Smooth muscle cell (in vitro differentiated cells): Measurements from ENCODE around the gene ANAPC7. TPM values are rescaled to one million over a fixed set of nuclear protein-coding genes. Genes with fewer than 3 reads are reported as not detected.
"Not testable (repeated sequence)": the region's sequence is repeated elsewhere in the genome, so short reads cannot be mapped to it uniquely, and the experiment has no call there.

Experiments used
- DNase-seq: peaks from one replicate; lab custom pipeline; 2025; ENCODE audit not compliant: unreplicated experiment; lab: John Stamatoyannopoulos, UW
- H2AFZ ChIP-seq: fragments of 200-600 bp; sonication (generic); 2 replicates; pipeline ENCODE4 v1.6.0; 2016; ENCODE audit warnings: antibody characterized with exemption, low read depth, mild to moderate bottlenecking
- H3F3A ChIP-seq: fragments of 200-600 bp; sonication (generic); 2 replicates; pipeline ENCODE4 v1.6.0; 2017; ENCODE audit warnings: antibody characterized with exemption, low read depth
- H3K27ac ChIP-seq: fragments of 200-600 bp; sonication (generic); 2 replicates; pipeline ENCODE4 v1.5.1; 2016; ENCODE audit warnings: low read depth, mild to moderate bottlenecking
- H3K27me3 ChIP-seq: fragments of 200-600 bp; sonication (generic); 2 replicates; pipeline ENCODE4 v1.6.1; 2016; ENCODE audit warnings: low read depth, mild to moderate bottlenecking
- H3K36me3 ChIP-seq: fragments of 200-600 bp; sonication (generic); 2 replicates; pipeline ENCODE4 v1.5.1; 2016; ENCODE audit warnings: low read depth
- H3K4me1 ChIP-seq: fragments of 200-600 bp; sonication (generic); 2 replicates; pipeline ENCODE4 v1.5.1; 2016; ENCODE audit warnings: low read depth
- H3K4me2 ChIP-seq: fragments of 200-600 bp; sonication (generic); 2 replicates; pipeline ENCODE4 v1.6.0; 2016; ENCODE audit warnings: mild to moderate bottlenecking
- H3K4me3 ChIP-seq: fragments of 200-600 bp; sonication (generic); 2 replicates; pipeline ENCODE4 v1.5.1; 2016; ENCODE audit warnings: mild to moderate bottlenecking
- H3K79me2 ChIP-seq: fragments of 200-600 bp; sonication (generic); 2 replicates; pipeline ENCODE4 v1.6.0; 2016; ENCODE audit warnings: low read depth, mild to moderate bottlenecking
- H3K9ac ChIP-seq: fragments of 200-600 bp; sonication (generic); 2 replicates; pipeline ENCODE4 v1.6.0; 2016; ENCODE audit warnings: low read depth
- H3K9me3 ChIP-seq: fragments of 200-600 bp; sonication (generic); replicated peaks from 2 replicates; pipeline ENCODE4 v1.5.1; 2016; ENCODE audit warnings: low read depth
- H4K20me1 ChIP-seq: fragments of 200-600 bp; sonication (generic); 2 replicates; pipeline ENCODE4 v1.6.0; 2016; ENCODE audit warnings: low read depth
- WGBS: methylation state at CpG from one replicate; pipeline ENCODE4 v1.1.7; 2016; ENCODE audit warnings: low lambda C conversion rate; 5-methylcytosine and 5-hydroxymethylcytosine counted together
- polyA plus RNA-seq: library from polyadenylated mRNA; unstranded; fragments of >200 nt; fragmentation: Nextera tagmentation; extraction: Ambion mirVana; gene quantifications from 2 replicates; pipeline ENCODE4 v1.2.1, GENCODE V29; 2016
- total RNA-seq: library from RNA; depleted of rRNA; stranded (reverse); fragments of >200 nt; gene quantifications from 2 replicates; pipeline ENCODE4 v1.2.3, GENCODE V29; 2014
- TF ChIP-seq, protein P1 (sequence below): fragments of 200-600 bp; sonication (generic); IDR thresholded peaks from 2 replicates; pipeline ENCODE4 v1.5.1; 2017; ENCODE audit warnings: borderline replicate concordance, mild to moderate bottlenecking, antibody characterized with exemption; ENCODE audit not compliant: insufficient read depth, poor library complexity, severe bottlenecking

The ANAPC7 gene
- total and polyA plus RNA-seq, 2 experiments from 2014 or later: 22.1 to 36.8 TPM

GRCh38 chr12:110340706-110341105, 62.8 kb downstream of the ANAPC7 start:
- no peak for DNase-seq
- WGBS: 96% methylated on average over 18 of the region's 18 CpGs
- TF ChIP-seq, protein P1, sequence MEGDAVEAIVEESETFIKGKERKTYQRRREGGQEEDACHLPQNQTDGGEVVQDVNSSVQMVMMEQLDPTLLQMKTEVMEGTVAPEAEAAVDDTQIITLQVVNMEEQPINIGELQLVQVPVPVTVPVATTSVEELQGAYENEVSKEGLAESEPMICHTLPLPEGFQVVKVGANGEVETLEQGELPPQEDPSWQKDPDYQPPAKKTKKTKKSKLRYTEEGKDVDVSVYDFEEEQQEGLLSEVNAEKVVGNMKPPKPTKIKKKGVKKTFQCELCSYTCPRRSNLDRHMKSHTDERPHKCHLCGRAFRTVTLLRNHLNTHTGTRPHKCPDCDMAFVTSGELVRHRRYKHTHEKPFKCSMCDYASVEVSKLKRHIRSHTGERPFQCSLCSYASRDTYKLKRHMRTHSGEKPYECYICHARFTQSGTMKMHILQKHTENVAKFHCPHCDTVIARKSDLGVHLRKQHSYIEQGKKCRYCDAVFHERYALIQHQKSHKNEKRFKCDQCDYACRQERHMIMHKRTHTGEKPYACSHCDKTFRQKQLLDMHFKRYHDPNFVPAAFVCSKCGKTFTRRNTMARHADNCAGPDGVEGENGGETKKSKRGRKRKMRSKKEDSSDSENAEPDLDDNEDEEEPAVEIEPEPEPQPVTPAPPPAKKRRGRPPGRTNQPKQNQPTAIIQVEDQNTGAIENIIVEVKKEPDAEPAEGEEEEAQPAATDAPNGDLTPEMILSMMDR: no peak
- Histone ChIP-seq H3K9ac (no peak overlapping the region), H3K9me3 (no peaks in the 10 kb centered on the region), H3K36me3 (peaks cover 55% of the 10 kb centered on the region), H3K4me2 (no peak overlapping the region), H3K4me3 (no peak overlapping the region), H3K4me1 (no peaks in the 10 kb centered on the region), H3F3A (peaks cover 4% of the 10 kb centered on the region), H3K79me2 (no peaks in the 10 kb centered on the region), H3K27me3 (no peaks in the 10 kb centered on the region), H2AFZ (no peak overlapping the region), H4K20me1 (peaks cover 33% of the 10 kb centered on the region), H3K27ac (peak overlapping the region; percentile 35)

DNA sequence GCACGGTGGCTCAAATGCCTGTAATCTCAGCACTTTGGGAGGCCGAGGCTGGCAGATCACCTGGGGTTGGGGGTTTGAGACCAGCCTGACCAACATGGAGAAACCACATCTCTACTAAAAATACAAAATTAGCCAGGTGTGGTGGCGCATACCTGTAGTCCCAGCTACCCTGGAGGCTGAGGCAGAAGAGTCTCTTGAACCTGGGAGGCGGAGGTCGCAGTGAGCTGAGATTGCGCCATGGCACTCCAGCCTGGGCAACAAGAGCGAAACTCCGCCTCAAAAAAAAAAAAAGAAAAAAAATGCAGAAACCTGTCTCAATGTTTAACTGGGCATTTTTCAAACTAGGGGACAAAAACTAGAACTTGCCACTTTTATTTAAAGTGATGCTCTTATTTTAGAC, 63.2 kb downstream of the ANAPC7 start:
- not testable (repeated sequence) for H2AFZ ChIP-seq, H3K79me2 ChIP-seq, H3K9ac ChIP-seq, H3K4me2 ChIP-seq, DNase-seq, H3K9me3 ChIP-seq, H3K27me3 ChIP-seq, H3K27ac ChIP-seq, H3K4me3 ChIP-seq, H3K4me1 ChIP-seq, H3F3A ChIP-seq
- WGBS: 96% methylated on average over 8 of the region's 8 CpGs
- H4K20me1 ChIP-seq: peaks cover 34% of the 10 kb centered on the region
- H3K36me3 ChIP-seq: peaks cover 55% of the 10 kb centered on the region

DNA sequence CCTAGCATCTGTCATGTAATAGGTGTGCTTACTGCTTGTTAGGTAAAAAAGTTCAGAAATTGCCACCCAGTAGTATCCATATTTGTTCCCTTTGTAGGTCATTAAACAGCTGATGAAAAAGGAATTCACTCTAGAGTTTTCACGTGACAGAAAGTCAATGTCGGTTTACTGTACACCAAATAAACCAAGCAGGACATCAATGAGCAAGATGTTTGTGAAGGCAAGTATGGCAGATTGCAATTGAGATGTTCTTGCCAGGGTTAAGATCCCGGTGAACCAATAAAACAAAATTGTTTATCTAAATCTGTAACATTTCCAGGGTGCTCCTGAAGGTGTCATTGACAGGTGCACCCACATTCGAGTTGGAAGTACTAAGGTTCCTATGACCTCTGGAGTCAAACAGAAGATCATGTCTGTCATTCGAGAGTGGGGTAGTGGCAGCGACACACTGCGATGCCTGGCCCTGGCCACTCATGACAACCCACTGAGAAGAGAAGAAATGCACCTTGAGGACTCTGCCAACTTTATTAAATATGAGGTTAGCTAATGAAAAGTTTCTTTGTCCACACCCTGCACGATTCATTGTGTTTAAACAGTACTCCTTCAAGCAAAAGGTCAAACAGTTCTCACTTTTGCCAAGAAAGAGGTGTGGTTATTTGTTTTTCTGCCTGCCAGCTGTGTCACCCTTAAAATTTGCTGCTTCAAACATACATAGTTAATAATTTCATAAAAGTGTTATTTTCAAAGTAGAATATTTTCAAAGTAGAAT, 64.1 kb downstream of the ANAPC7 start:
- DNase-seq: no peak
- H3K36me3 ChIP-seq: peaks cover 53% of the 10 kb centered on the region
- no peaks in the 10 kb centered on the region for H3K27me3 ChIP-seq
- H3F3A ChIP-seq: peaks cover 4% of the 10 kb centered on the region
- H2AFZ ChIP-seq: no peak overlapping the region
- TF ChIP-seq, protein P1: no peak
- H3K9ac ChIP-seq: no peak overlapping the region
- no peaks in the 10 kb centered on the region for H3K9me3 ChIP-seq
- H3K79me2 ChIP-seq: no peaks in the 10 kb centered on the region
- 96% methylated on average over 8 of the region's 8 CpGs for WGBS
- H4K20me1 ChIP-seq: peaks cover 32% of the 10 kb centered on the region
- no peak overlapping the region for H3K27ac ChIP-seq
- H3K4me1 ChIP-seq: no peaks in the 10 kb centered on the region
- no peak overlapping the region for H3K4me3 ChIP-seq
- no peak overlapping the region for H3K4me2 ChIP-seq

DNA sequence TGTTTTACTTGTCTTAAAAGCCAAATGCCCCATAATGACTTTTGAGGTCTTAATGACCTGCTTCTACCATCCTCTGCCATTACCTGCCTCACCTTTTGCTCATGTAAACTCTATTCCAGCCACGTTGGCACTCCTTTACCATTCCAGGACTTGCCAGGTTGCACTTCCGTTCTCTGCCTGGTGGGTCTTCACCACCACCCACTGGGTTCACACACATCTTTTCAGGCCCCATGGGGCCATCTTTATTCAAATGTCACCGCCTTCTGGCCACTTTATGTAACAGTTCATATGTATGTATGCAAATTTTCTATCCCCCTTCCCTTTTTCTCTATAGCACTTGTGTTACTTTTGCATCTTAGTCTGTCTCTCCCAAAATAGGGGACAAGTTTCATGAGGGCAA, 64.8 kb downstream of the ANAPC7 start:
- H3K4me1 ChIP-seq: no peaks in the 10 kb centered on the region
- WGBS: 95% methylated on average over 3 of the region's 3 CpGs
- H3F3A ChIP-seq: peaks cover 4% of the 10 kb centered on the region
- no peaks in the 10 kb centered on the region for H3K79me2 ChIP-seq
- H4K20me1 ChIP-seq: peaks cover 26% of the 10 kb centered on the region
- H3K9me3 ChIP-seq: no peaks in the 10 kb centered on the region
- H3K4me3 ChIP-seq: no peak overlapping the region
- H3K27ac ChIP-seq: no peak overlapping the region
- H3K4me2 ChIP-seq: no peak overlapping the region
- H3K36me3 ChIP-seq: peaks cover 47% of the 10 kb centered on the region
- H3K9ac ChIP-seq: no peak overlapping the region
- TF ChIP-seq, protein P1: no peak
- no peak overlapping the region for H2AFZ ChIP-seq
- no peaks in the 10 kb centered on the region for H3K27me3 ChIP-seq
- DNase-seq: no peak
